Endodermal cell (in vitro differentiated cells): ENCODE data around the gene SELENON. TPM values are rescaled to one million over a fixed set of nuclear protein-coding genes. Genes with fewer than 3 reads are reported as not detected.

Experiments used
- DNase-seq: peaks from one replicate; pipeline ENCODE4 v3.0.0-alpha.2; 2017
- H3K27ac ChIP-seq: 2 replicates; pipeline ENCODE4 v1.5.1; 2013; ENCODE audit warnings: mild to moderate bottlenecking, low read depth, low read length, moderate library complexity
- H3K27me3 ChIP-seq: 2 replicates; pipeline ENCODE4 v1.6.1; 2013; ENCODE audit warnings: mild to moderate bottlenecking, low read length, moderate library complexity; ENCODE audit not compliant: insufficient read depth, control insufficient read depth, poor library complexity, severe bottlenecking
- H3K36me3 ChIP-seq: 2 replicates; pipeline ENCODE4 v1.7.0; 2013; ENCODE audit warnings: mild to moderate bottlenecking, low read length, moderate library complexity; ENCODE audit not compliant: control insufficient read depth, insufficient read depth
- H3K4me1 ChIP-seq: one replicate; pipeline ENCODE4 v1.7.0; 2013; ENCODE audit warnings: low read length; ENCODE audit not compliant: control insufficient read depth, insufficient read depth
- H3K4me3 ChIP-seq: 2 replicates; pipeline ENCODE4 v1.5.1; 2013; ENCODE audit warnings: mild to moderate bottlenecking, low read length, moderate library complexity
- H3K9ac ChIP-seq: 2 replicates; pipeline ENCODE4 v1.6.1; 2013; ENCODE audit warnings: mild to moderate bottlenecking, low read length, moderate library complexity; ENCODE audit not compliant: poor library complexity, severe bottlenecking; ENCODE audit errors: extremely low read depth
- H3K9me3 ChIP-seq: 2 replicates; pipeline ENCODE4 v1.6.1; 2013; ENCODE audit warnings: mild to moderate bottlenecking, low read length, moderate library complexity; ENCODE audit not compliant: control insufficient read depth
- H3K27ac Mint-ChIP-seq: 2 replicates; pipeline ENCODE4 v1.8.0; 2020; ENCODE audit warnings: mixed read lengths
- H3K27me3 Mint-ChIP-seq: 2 replicates; pipeline ENCODE4 v1.8.0; 2021; ENCODE audit warnings: mild to moderate bottlenecking, mixed read lengths; ENCODE audit not compliant: insufficient read depth
- H3K36me3 Mint-ChIP-seq: 2 replicates; pipeline ENCODE4 v1.8.0; 2020; ENCODE audit warnings: low read depth, mixed read lengths
- H3K4me1 Mint-ChIP-seq: 2 replicates; pipeline ENCODE4 v1.8.0; 2020; ENCODE audit warnings: mixed read lengths
- H3K4me3 Mint-ChIP-seq: 2 replicates; pipeline ENCODE4 v1.8.0; 2020; ENCODE audit warnings: mild to moderate bottlenecking, moderate library complexity, mixed read lengths
- H3K9me3 Mint-ChIP-seq: 2 replicates; pipeline ENCODE4 v1.8.0; 2020; ENCODE audit warnings: mild to moderate bottlenecking, mixed read lengths
- WGBS, 2 experiments: methylation state at CpG; one replicate each; pipeline versions ENCODE4 v1.1.5 to v1.1.7; 2013; ENCODE audit warnings: missing lambda C conversion rate in 2 of 2, mixed read lengths in 1 of 2; ENCODE audit not compliant: insufficient coverage in 1 of 2, insufficient read length in 1 of 2; 5-methylcytosine and 5-hydroxymethylcytosine counted together
- total RNA-seq, 2 donors: library from RNA; stranded (reverse); fragmentation: NEBNext Ultra II Directional in 1 of 2; extraction: Animal tissue kit (Norgen Biotek cat#: 25700) in 1 of 2; gene quantifications; 2 replicates in 1 of 2; 3 replicates in 1 of 2; pipeline ENCODE4 v1.2.1, GENCODE V29; 2021
- TF ChIP-seq, protein P1 (sequence below): fragments of 200-600 bp; sonication (generic); conservative IDR thresholded peaks from 2 replicates; pipeline ENCODE4 v1.5.0; 2021; ENCODE audit warnings: antibody characterized with exemption, mild to moderate bottlenecking

The SELENON gene
- total RNA-seq, 2 donors from 2014 or later: 91.2 to 93.3 TPM

DNA sequence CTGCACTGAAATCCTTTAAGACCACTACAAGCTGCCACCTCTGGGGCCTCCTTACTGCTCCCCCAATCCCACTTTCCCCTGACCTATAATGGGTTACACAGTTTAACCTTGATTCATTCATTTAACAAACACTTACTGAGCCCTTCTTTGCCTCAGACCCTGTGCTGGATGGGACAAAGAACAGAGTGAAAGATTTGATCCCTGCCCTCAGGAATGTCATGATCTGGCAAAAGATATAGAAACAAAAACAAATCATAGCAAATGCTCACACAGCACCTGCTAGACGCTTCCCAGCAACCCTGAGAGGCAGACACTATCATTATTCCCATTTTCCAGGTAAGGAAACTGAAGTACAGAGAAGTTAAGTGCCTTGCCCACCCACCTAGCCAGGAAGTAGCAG lies 66.3 kb downstream of the SELENON start:
- peaks cover 8% of the 10 kb centered on the region for H3K36me3 ChIP-seq
- WGBS, 2 experiments: 78 to 100% methylated on average over 1 of the region's 1 CpG
- H3K9me3 ChIP-seq: no peaks in the 10 kb centered on the region
- H3K4me1 ChIP-seq: no peaks in the 10 kb centered on the region
- Mint-ChIP-seq H3K27me3 (no peaks in the 10 kb centered on the region), H3K9me3 (no peaks in the 10 kb centered on the region), H3K4me1 (peaks cover 11% of the 10 kb centered on the region), H3K27ac (no peak overlapping the region), H3K4me3 (no peak overlapping the region), H3K36me3 (peaks cover 33% of the 10 kb centered on the region)
- TF ChIP-seq, protein P1, sequence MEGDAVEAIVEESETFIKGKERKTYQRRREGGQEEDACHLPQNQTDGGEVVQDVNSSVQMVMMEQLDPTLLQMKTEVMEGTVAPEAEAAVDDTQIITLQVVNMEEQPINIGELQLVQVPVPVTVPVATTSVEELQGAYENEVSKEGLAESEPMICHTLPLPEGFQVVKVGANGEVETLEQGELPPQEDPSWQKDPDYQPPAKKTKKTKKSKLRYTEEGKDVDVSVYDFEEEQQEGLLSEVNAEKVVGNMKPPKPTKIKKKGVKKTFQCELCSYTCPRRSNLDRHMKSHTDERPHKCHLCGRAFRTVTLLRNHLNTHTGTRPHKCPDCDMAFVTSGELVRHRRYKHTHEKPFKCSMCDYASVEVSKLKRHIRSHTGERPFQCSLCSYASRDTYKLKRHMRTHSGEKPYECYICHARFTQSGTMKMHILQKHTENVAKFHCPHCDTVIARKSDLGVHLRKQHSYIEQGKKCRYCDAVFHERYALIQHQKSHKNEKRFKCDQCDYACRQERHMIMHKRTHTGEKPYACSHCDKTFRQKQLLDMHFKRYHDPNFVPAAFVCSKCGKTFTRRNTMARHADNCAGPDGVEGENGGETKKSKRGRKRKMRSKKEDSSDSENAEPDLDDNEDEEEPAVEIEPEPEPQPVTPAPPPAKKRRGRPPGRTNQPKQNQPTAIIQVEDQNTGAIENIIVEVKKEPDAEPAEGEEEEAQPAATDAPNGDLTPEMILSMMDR: no peak
- H3K27me3 ChIP-seq: no peaks in the 10 kb centered on the region
- H3K27ac ChIP-seq: no peak overlapping the region
- no peak overlapping the region for H3K9ac ChIP-seq
- H3K4me3 ChIP-seq: no peak overlapping the region
- no peak for DNase-seq

DNA sequence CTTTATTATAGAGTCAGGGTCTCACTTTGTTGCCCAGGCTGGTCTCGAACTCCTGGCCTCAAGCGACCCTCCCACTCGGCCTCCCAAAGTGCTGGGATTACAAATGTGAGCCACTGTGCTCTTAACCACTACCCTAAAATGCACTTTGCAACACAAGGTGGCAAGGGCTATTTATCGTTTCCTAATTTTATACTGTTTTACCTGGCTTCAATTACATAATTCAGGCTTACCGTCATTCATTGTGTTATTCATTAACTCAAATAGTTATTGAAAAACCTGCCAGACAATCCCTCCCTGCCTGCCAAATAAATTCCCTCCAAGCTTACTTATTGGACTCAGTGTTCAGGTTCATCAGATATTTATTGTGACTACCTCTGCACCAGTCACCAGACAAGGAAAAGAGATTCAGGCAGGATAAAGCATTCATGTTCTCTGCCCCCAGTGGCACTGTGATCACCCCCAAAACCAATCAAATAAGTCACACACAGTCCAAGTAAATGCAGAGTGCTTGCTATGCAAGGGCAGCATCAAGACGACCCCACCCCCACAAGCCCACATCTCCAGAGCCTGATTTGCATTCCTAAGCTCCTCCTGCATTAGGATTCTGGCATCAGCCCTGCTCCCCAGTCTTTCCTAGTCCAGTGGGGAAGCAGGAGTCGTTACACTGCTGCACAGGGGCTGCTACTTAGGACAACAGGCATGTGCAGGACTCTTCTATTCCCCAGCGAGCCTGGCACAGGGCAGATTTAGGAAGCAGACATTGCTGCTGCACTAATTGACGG lies 67.4 kb downstream of the SELENON start:
- H3K27ac Mint-ChIP-seq: peak overlapping the region; percentile 42
- no peaks in the 10 kb centered on the region for H3K27me3 Mint-ChIP-seq
- no peaks in the 10 kb centered on the region for H3K9me3 ChIP-seq

More for the DNA sequence above, 67.4 kb downstream of the SELENON start:
- no peak for DNase-seq
- Histone ChIP-seq H3K27ac (no peak overlapping the region), H3K9ac (no peak overlapping the region), H3K4me1 (no peaks in the 10 kb centered on the region), H3K4me3 (no peak overlapping the region), H3K36me3 (peaks cover 8% of the 10 kb centered on the region), H3K27me3 (no peaks in the 10 kb centered on the region)
- WGBS, 2 experiments: 80 to 89% methylated on average over 8 to 9 of the region's 9 CpGs
- Mint-ChIP-seq H3K4me1 (peaks cover 9% of the 10 kb centered on the region), H3K9me3 (no peaks in the 10 kb centered on the region), H3K4me3 (no peak overlapping the region), H3K36me3 (peaks cover 28% of the 10 kb centered on the region)
- TF ChIP-seq, protein P1: no peak

Other genes with a start within 250 kb of the SELENON start
- 1 to 10 TPM; 2.2 to 4.3 TPM for gene MAN1C1, start 183.4 kb upstream of the SELENON start, total RNA-seq
- 10 to 100 TPM; 31.6 to 36.2 TPM for gene MTFR1L, start 19.8 kb downstream of the SELENON start, total RNA-seq
- gene AUNIP, start 59.3 kb downstream of the SELENON start, total RNA-seq: 10 to 100 TPM; 14.3 to 19.5 TPM
- gene PAQR7, start 75.5 kb downstream of the SELENON start, total RNA-seq: 10 to 100 TPM; 11.7 to 15.0 TPM
- gene STMN1, start 106.2 kb downstream of the SELENON start, total RNA-seq: 100 to 1,000 TPM; 543 to 585 TPM
- 10 to 100 TPM; 11.6 to 13.3 TPM for gene PAFAH2, start 197.9 kb downstream of the SELENON start, total RNA-seq
- 1 to 10 TPM; 3.3 to 3.7 TPM for gene EXTL1, start 221.6 kb downstream of the SELENON start, total RNA-seq
- gene SLC30A2, start 245.9 kb downstream of the SELENON start, total RNA-seq: not detected